Glutamatergic neuron (in vitro differentiated cells): ENCODE data around the gene SLCO2B1. TPM values are rescaled to one million over a fixed set of nuclear protein-coding genes. Genes with fewer than 3 reads are reported as not detected.

ENCODE experiments used
- DNase-seq: peaks from one replicate; pipeline ENCODE4 v3.0.0; 2022
- H3K27ac Mint-ChIP-seq: one replicate; pipeline ENCODE4 v1.8.0; 2020; ENCODE audit warnings: mild to moderate bottlenecking, mixed read lengths, inconsistent platforms; ENCODE audit not compliant: unreplicated experiment
- H3K27me3 Mint-ChIP-seq: one replicate; pipeline ENCODE4 v1.8.0; 2020; ENCODE audit warnings: mild to moderate bottlenecking, moderate library complexity, mixed read lengths, inconsistent platforms; ENCODE audit not compliant: unreplicated experiment
- H3K36me3 Mint-ChIP-seq: one replicate; pipeline ENCODE4 v1.8.0; 2020; ENCODE audit warnings: mild to moderate bottlenecking, mixed read lengths, inconsistent platforms; ENCODE audit not compliant: unreplicated experiment
- H3K4me1 Mint-ChIP-seq: one replicate; pipeline ENCODE4 v1.8.0; 2020; ENCODE audit warnings: mild to moderate bottlenecking, low read depth, mixed read lengths, inconsistent platforms; ENCODE audit not compliant: unreplicated experiment
- H3K4me3 Mint-ChIP-seq: one replicate; pipeline ENCODE4 v1.8.0; 2020; ENCODE audit warnings: mild to moderate bottlenecking, mixed read lengths, inconsistent platforms; ENCODE audit not compliant: unreplicated experiment
- H3K9me3 Mint-ChIP-seq: one replicate; pipeline ENCODE4 v1.8.0; 2020; ENCODE audit warnings: mild to moderate bottlenecking, moderate library complexity, mixed read lengths, inconsistent platforms; ENCODE audit not compliant: unreplicated experiment
- CTCF ChIP-seq: fragments of 200-600 bp; sonication (generic); IDR thresholded peaks from one replicate; pipeline ENCODE4 v1.5.0; 2021; ENCODE audit not compliant: partially characterized antibody, unreplicated experiment
- total RNA-seq: library from RNA; stranded (reverse); fragmentation: NEBNext Ultra II Directional; extraction: Animal tissue kit (Norgen Biotek cat#: 25700); gene quantifications from one replicate; pipeline ENCODE4 v1.2.1, GENCODE V29; 2021; ENCODE audit not compliant: unreplicated experiment

SLCO2B1 gene
- total RNA-seq, 1 donor from 2014 or later: not detected

- peaks cover 8% of the 10 kb centered on the region for H3K9me3 Mint-ChIP-seq
- H3K4me3 Mint-ChIP-seq: no peak overlapping the region
- no peak for DNase-seq
- peaks cover 26% of the 10 kb centered on the region for H3K4me1 Mint-ChIP-seq
- no peak overlapping the region for H3K27ac Mint-ChIP-seq
- H3K27me3 Mint-ChIP-seq: peaks cover 15% of the 10 kb centered on the region
- no peak for TF ChIP-seq CTCF
- H3K36me3 Mint-ChIP-seq: peaks cover 12% of the 10 kb centered on the region
Measured at GRCh38 chr11:75237050-75237449, 86.1 kb downstream of the SLCO2B1 start.

- no peak for DNase-seq
- Mint-ChIP-seq H3K27ac (peak overlapping the region; percentile 44), H3K27me3 (peaks cover 28% of the 10 kb centered on the region)
Measured at GRCh38 chr11:75238595-75239440, 87.9 kb downstream of the SLCO2B1 start.

GRCh38 chr11:75239531-75240290 lies 88.8 kb downstream of the SLCO2B1 start:
- H3K4me1 Mint-ChIP-seq: peaks cover 26% of the 10 kb centered on the region
- peak; percentile 15 for DNase-seq
- peak overlapping the region; percentile 44 for H3K27ac Mint-ChIP-seq
- H3K27me3 Mint-ChIP-seq: peaks cover 28% of the 10 kb centered on the region
- peak overlapping the region; percentile 78 for H3K4me3 Mint-ChIP-seq
- H3K9me3 Mint-ChIP-seq: peaks cover 8% of the 10 kb centered on the region
- no peak for TF ChIP-seq CTCF
- no peaks in the 10 kb centered on the region for H3K36me3 Mint-ChIP-seq

More at GRCh38 chr11:75238595-75239440, 87.9 kb downstream of the SLCO2B1 start:
- H3K4me3 Mint-ChIP-seq: peak overlapping the region; percentile 78
- TF ChIP-seq CTCF: no peak
- H3K36me3 Mint-ChIP-seq: peaks cover 7% of the 10 kb centered on the region
- H3K9me3 Mint-ChIP-seq: peaks cover 9% of the 10 kb centered on the region
- H3K4me1 Mint-ChIP-seq: peaks cover 26% of the 10 kb centered on the region

GRCh38 chr11:75240311-75241035 lies 89.6 kb downstream of the SLCO2B1 start, which contains the start of gene TPBGL:
Gene TPBGL (plus strand): TSS chr11:75240774. CDS start chr11:75241050, 276 bp downstream.
- DNase-seq: peak; percentile 53
- H3K27ac Mint-ChIP-seq: peak within 1 kb of the TSS; percentile 22
- H3K36me3 Mint-ChIP-seq: no peaks in the 10 kb centered on the region
- peak within 1 kb of the TSS; percentile 78 for H3K4me3 Mint-ChIP-seq
- peaks cover 8% of the 10 kb centered on the region for H3K9me3 Mint-ChIP-seq
- H3K4me1 Mint-ChIP-seq: peaks cover 26% of the 10 kb centered on the region
- H3K27me3 Mint-ChIP-seq: peaks cover 28% of the 10 kb centered on the region
- no peak for TF ChIP-seq CTCF
